GM21786 (cell line): ENCODE measurements around the gene DCUN1D4.

Source experiments
- ATAC-seq: cut with Tn5 transposase; IDR thresholded peaks from one replicate; pipeline ENCODE4 v1.9.1; 2021; ENCODE audit not compliant: unreplicated experiment

Gene DCUN1D4

GRCh38 chr4:51853027-51853682 lies 10.2 kb downstream of the DCUN1D4 start:
- ATAC-seq, result no peak

GRCh38 chr4:51855270-51855669 lies 12.3 kb downstream of the DCUN1D4 start:
- ATAC-seq, result no peak

- ATAC-seq, result no peak
Measured at GRCh38 chr4:51855751-51856150, 12.8 kb downstream of the DCUN1D4 start.

GRCh38 chr4:51858605-51859202 lies 15.8 kb downstream of the DCUN1D4 start:
- no peak for ATAC-seq

DNA sequence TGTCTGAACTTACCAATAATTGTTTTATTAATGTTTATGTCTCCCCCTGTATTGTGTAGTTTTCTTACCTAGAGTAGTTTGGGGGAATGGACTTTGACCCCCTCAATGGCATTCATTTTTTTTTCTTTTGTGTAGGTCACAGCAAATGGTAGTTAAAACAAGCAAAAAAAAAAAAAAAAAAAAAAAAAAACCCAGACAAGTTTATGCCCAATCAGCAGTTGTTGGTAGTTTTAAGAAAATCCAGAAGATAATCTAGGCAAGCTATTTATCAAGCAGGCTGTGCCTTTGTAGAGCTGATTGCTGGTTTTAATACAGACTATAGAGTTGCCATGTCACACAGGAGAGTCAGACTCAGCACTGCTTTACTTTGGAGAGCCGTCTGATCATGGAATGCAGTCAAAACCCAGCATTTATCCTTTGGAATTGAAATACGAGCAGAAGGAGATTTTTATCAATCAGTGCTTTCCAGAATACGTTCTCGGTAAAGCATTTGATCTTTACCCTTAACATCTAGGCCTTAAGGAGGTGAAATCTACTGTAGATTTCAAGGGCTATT lies 16.6 kb downstream of the DCUN1D4 start:
- no peak for ATAC-seq

- ATAC-seq, result no peak
Measured at GRCh38 chr4:51862199-51862598, 19.2 kb downstream of the DCUN1D4 start.

DNA sequence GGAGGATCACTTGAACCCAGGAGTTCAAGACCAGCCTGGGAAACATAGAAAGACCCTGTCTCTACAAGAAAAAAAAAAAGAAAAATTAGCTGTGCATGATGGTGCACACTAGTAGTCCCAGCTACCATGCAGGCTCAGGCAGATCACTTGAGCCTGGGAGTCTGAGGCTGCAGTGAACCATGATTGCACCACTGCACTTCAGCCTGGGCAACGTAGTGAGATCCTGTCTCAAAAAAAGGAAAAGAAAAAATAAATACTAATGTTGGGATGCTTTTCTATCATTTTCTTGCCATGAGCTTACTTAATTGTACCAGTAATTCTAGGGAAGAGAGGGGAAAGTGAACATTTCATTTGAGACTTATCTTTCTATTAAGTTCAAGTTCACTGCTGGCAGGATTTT lies 19.8 kb downstream of the DCUN1D4 start:
- ATAC-seq, result no peak

DNA sequence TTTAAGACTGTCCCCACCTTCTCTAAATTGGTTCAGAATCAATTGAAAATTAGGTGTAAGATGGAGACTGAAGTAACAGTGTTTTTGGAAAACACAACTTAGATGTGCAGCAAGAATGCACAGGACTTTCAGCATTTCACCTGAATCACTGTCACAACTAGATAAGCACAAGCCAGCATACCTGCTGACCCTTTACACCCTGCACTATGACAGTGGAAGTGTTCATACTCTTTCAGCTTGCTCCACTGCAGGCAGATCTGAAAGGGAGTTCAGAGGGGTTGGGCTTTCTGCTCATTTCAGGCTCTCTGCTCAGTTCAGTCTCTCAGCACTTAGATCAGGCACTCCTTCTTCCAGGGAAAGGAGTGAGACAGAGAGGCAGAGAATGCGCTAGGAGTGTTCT lies 22.8 kb downstream of the DCUN1D4 start:
- no peak for ATAC-seq

GRCh38 chr4:51866835-51867234 lies 23.9 kb downstream of the DCUN1D4 start:
- ATAC-seq, result no peak

- ATAC-seq, result no peak
Measured at GRCh38 chr4:51867689-51868448, 24.9 kb downstream of the DCUN1D4 start.

DNA sequence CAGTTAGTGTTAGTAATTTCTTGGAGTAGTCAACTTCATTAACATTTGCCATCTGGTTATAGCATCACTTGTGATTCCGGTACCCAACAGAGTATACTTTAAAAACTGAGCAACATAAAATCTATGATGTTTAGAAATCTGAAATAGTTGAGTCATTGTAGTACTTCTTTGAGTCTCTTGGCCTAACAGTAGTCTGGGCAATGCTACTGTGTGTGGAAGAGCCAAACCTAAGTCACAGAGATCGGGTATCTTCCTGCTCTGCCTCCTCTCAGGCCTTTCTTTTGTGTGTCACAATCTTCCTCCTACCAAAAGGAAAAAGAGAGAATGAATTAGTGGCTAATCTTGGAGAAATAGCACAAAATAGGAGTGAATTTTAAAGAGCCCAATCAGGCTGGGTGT lies 25.5 kb downstream of the DCUN1D4 start:
- no peak for ATAC-seq

DNA sequence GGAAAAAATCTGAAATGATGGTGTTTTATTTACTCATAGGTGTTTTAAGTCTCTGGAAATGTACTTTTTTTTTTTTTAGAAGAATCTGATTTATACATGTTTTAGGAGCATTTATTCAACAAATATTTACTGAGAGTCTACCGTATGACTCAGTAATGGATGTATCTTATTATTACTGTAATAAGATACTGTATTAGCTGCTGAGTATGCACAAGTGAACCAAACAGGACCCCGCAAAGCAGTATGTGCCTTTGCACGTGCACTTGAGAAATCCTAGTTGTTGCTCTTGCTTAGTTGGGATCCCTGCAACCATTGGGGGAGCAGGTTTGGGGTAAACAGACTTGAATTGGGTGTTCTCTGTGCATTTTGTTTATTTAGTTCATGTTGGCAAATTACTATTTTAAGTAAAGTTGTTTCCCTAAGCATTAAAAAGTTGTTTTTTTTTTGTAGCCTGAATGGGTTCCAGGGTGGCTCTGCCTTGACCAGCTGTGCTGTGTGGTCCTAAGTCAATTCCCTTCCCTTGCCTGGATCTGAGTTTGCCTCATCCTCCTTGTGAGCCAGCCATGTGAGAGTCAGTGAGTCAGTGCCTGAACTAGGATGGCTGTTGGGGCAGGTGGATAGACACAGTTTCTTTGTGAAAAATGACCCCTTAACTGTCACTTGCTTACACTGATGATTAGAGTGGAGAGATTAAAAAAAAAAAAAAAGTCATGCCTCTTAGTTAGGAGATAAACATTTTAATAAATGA lies 27.7 kb downstream of the DCUN1D4 start:
- ATAC-seq, result no peak

- ATAC-seq, result no peak
Measured at GRCh38 chr4:51872283-51872997, 29.5 kb downstream of the DCUN1D4 start.

- ATAC-seq, result no peak
Measured at GRCh38 chr4:51874551-51874950, 31.6 kb downstream of the DCUN1D4 start.

DNA sequence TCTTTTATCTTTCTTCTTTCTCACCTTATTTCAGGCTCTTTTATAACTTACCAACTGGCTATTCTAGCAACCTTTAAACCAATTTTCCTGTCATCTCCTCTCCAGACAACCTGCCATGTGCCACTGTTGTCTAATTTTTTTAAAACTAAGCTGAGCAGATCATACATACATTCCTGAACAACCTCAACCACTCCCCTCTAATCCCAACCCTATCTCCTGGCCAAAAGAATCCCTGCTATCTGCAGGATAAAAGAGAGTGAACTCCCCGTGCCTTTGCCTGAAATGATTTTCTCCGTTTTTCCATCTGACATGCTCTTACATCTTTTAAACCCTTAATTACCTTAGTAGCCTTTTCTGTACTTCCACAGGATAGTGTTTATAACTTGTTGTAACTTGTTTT lies 35.5 kb downstream of the DCUN1D4 start:
- no peak for ATAC-seq

GRCh38 chr4:51880016-51880915 lies 37.3 kb downstream of the DCUN1D4 start:
- no peak for ATAC-seq

- no peak for ATAC-seq
Measured at GRCh38 chr4:51884055-51884454, 41.1 kb downstream of the DCUN1D4 start.

GRCh38 chr4:51884606-51885005 lies 41.7 kb downstream of the DCUN1D4 start:
- ATAC-seq, result no peak

DNA sequence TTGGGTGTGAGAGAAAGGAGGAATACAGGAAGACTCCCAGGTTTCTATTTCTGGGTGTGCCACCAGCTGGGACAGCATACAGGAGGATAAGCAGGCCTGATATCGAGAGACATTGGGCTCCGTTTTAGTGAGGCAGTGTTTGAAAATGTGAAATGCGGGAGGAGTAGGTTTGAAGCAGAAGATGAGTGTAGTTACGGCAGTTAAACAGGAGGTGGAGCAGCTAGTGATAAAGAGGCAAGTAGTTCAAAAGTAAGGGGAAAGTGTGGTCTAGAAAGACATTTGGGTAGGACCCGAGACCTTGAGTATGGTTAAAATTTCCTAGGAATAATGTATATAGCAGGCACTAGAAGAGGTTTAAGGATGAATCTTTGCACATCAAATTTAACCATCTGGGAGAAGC lies 42.4 kb downstream of the DCUN1D4 start:
- ATAC-seq, result no peak

DNA sequence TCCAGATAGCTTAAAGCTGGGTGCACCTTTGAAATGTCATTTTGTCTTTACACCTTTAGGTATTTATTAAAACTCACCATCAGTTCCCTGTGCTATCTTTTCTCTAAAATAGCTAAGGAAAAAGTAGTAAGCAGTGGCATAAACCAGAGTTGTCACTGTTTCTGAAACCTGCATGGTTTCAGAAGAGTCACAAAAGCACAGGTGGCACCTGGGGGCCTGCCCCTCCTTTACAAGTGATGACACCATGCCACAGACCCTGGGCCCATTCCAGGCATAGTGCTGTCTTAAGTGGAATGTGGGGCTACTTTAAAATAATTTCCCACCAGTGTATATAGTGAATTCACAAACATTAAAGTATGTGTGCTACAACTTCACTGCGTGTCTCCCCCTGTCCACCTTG lies 47.8 kb downstream of the DCUN1D4 start:
- ATAC-seq, result no peak
